ENCODE data around the gene TPST2.

DNA sequence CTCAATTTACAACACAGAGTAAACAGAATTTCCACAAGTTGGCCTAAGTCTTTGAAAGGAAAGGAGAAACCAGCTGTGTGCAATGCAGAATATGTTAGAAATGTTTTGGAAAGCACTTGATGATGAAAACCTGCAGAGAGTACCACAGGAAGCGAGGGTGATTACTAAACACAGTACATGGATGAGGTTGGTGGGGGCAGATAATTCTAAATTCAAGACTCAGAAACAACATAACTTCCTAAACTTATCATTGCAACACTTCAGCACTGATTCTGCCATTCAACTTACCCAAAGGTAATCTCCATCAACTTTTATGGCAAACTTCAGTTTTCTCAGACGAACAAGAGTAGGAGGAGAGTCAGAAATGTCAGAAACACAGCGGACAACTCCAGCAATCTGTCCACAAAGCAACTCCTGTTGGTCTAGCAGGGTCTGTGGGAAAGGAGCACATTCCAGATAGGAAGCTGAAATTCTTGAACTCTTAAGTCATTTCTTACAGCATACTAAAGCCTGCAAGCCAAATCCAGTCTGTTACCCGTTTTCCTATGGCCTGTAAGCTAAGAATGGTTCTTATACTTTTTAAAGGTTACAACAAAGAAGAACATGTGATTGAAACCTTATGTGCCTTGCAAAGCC lies 113.1 kb downstream of the TPST2 start:
- TF ChIP-seq CTCF (IDR thresholded peaks at IDR 0.05) (no peak), POLR2A (IDR thresholded peaks at IDR 0.05) (no peak)

All from Peyer's patch (tissue), 4 donors.